Ascending aorta (tissue), 2 donors: ENCODE data around the gene KLHDC9. TPM values are rescaled to one million over a fixed set of nuclear protein-coding genes. Genes with fewer than 3 reads are reported as not detected.

ENCODE experiments used
- DNase-seq, 2 donors: peaks; one replicate each; pipeline ENCODE4 v3.0.0-alpha.2; 2019; ENCODE audit warnings: low spot score in 2 of 2
- H3K27ac ChIP-seq, 2 donors: fragments of 200-600 bp; sonication (generic); one replicate each; pipeline ENCODE4 v1.5.1; 2016 to 2017; ENCODE audit warnings: mild to moderate bottlenecking in 1 of 2
- H3K27me3 ChIP-seq: fragments of 200-600 bp; sonication (generic); one replicate; pipeline ENCODE4 v1.5.1; 2017
- H3K36me3 ChIP-seq, 2 donors: fragments of 200-600 bp; sonication (generic); one replicate each; pipeline ENCODE4 v1.5.1; 2016
- H3K4me1 ChIP-seq, 2 donors: fragments of 200-600 bp; sonication (generic); one replicate each; pipeline ENCODE4 v1.5.1; 2016 to 2017; ENCODE audit warnings: mild to moderate bottlenecking in 1 of 2
- H3K4me3 ChIP-seq, 2 donors: fragments of 200-600 bp; sonication (generic); one replicate each; pipeline ENCODE4 v1.5.1; 2016 to 2017; ENCODE audit warnings: mild to moderate bottlenecking in 1 of 2
- H3K9me3 ChIP-seq, 2 donors: fragments of 200-600 bp; sonication (generic); one replicate each; pipeline ENCODE4 v1.5.1; 2016
- intact Hi-C: fragments of 100-400 bp; cut with DNase I; formaldehyde crosslinking; loops from one replicate; pipeline ENCODE4 v1.15.1; 2023
- total RNA-seq: library from RNA; depleted of rRNA; stranded (reverse); fragments of >200 nt; gene quantifications from one replicate; pipeline ENCODE4 v1.1.0, GENCODE V29; 2016
- TF ChIP-seq, protein P1 (sequence below), 3 experiments: fragments of 200-600 bp in 2 of 3; fragments of 450-650 bp in 1 of 3; sonication (generic) in 2 of 3; IDR thresholded peaks; one replicate each; pipeline ENCODE4 v1.5.1; 2016 to 2019; ENCODE audit warnings: antibody characterized with exemption in 3 of 3, mild to moderate bottlenecking in 1 of 3, moderate library complexity in 1 of 3

KLHDC9 gene
- total RNA-seq, 1 donor from 2014 or later = 0.32 TPM

DNA sequence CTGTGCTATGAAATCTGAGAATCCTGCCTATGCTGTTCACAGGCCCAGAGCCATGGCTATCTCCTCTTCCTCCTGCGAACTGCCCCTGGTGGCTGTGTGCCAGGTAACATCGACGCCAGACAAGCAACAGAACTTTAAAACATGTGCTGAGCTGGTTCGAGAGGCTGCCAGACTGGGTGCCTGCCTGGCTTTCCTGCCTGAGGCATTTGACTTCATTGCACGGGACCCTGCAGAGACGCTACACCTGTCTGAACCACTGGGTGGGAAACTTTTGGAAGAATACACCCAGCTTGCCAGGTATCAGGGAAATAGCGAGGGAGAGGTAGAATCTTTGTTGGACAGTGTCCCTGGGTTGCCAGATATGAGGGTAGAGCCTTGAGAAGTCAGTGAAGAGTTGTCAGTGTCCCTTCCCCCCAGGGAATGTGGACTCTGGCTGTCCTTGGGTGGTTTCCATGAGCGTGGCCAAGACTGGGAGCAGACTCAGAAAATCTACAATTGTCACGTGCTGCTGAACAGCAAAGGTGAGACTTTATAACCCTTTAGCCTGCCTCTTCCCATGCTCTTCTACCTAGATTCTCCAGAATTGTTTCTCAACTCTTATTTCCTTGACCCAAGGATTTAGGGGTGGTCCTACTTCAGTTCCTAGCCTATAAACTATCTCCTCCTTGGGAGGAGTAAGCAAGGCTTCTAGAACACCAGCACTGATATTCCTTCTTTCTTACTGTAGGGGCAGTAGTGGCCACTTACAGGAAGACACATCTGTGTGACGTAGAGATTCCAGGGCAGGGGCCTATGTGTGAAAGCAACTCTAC is 21.1 kb downstream of the KLHDC9 start:
- Histone ChIP-seq H3K4me1 (peaks cover 10 to 26% of the 10 kb centered on the region in 2 donors), H3K27ac (peak overlapping the region; percentile 94 to 98), H3K4me3 (peak overlapping the region; percentile 76 to 98), H3K9me3 (no peaks in the 10 kb centered on the region), H3K36me3 (peaks cover 36 to 46% of the 10 kb centered on the region in 2 donors), H3K27me3 (no peaks in the 10 kb centered on the region)
- peak in 1 of 2 donors; percentile 81 for DNase-seq
- TF ChIP-seq, protein P1, sequence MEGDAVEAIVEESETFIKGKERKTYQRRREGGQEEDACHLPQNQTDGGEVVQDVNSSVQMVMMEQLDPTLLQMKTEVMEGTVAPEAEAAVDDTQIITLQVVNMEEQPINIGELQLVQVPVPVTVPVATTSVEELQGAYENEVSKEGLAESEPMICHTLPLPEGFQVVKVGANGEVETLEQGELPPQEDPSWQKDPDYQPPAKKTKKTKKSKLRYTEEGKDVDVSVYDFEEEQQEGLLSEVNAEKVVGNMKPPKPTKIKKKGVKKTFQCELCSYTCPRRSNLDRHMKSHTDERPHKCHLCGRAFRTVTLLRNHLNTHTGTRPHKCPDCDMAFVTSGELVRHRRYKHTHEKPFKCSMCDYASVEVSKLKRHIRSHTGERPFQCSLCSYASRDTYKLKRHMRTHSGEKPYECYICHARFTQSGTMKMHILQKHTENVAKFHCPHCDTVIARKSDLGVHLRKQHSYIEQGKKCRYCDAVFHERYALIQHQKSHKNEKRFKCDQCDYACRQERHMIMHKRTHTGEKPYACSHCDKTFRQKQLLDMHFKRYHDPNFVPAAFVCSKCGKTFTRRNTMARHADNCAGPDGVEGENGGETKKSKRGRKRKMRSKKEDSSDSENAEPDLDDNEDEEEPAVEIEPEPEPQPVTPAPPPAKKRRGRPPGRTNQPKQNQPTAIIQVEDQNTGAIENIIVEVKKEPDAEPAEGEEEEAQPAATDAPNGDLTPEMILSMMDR (IDR thresholded peaks at IDR 0.05) = peak in 1 of 3 experiments; percentile 39
- intact Hi-C loops = loop anchor here (2.0 to 5.0 kb wide), 3 partner anchors 36 to 268 kb away; partner anchors contain the start of gene USF1

DNA sequence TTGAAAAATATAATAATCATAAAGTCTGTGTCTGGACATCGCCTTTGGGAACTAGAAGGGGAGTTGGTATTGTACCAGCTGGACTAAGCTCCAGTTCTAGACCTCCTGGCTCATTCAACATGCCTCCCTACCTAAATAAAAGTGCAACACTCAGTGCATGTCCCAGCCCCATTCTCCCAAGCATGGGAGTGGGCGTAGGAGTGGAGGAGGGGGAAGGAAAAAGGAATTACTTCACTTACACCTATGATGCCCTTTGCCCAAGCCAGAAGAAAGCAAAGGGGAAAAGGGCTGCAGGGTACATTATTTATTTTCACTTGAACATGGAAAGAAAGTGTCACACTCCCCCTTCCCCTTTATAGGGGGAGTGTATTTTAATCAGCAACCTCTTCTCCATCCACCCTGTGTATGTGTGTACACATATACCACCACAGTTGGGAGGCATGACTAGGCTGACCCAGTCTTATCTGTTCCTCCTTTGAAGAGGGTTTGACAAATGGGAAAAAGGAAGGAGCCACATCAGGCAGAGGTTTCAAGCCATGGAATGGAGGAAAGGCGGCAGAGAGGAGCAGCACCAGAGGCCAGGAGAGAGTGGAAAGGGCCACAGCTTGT is 23.0 kb downstream of the KLHDC9 start:
- H3K27ac ChIP-seq = no peak overlapping the region
- no peak for DNase-seq
- TF ChIP-seq, protein P1 (IDR thresholded peaks at IDR 0.05) = no peak
- no peak overlapping the region for H3K4me3 ChIP-seq
- H3K36me3 ChIP-seq = peaks cover 47 to 59% of the 10 kb centered on the region in 2 donors
- intact Hi-C loops = no loop called here
- no peaks in the 10 kb centered on the region for H3K9me3 ChIP-seq
- no peaks in the 10 kb centered on the region for H3K27me3 ChIP-seq
- peaks cover 10 to 24% of the 10 kb centered on the region in 2 donors for H3K4me1 ChIP-seq

DNA sequence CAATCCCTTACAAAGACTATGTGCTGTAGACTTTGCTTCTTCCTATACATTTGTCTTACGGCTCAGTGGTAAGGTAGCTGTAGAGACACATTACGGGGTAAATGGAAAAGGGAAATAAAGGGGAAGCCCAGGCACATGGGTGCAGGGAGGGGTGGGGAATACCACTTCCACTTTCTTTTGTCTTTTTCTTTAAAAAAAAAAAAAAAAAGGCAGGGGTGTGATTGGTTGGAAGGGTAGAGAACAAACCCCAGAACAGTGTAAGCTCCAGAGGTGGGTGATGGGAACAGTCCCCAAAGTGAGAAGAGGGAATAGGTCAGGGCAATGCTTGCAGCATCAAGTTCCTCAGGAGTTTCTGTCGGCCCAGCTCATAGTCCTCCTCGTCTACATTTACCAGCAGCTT is 23.7 kb downstream of the KLHDC9 start:
- peaks cover 9 to 17% of the 10 kb centered on the region in 2 donors for H3K4me1 ChIP-seq
- no peaks in the 10 kb centered on the region for H3K9me3 ChIP-seq
- TF ChIP-seq, protein P1 (IDR thresholded peaks at IDR 0.05) = no peak
- intact Hi-C loops = no loop called here
- no peak overlapping the region for H3K4me3 ChIP-seq
- H3K27ac ChIP-seq = no peak overlapping the region
- DNase-seq = no peak
- H3K27me3 ChIP-seq = no peaks in the 10 kb centered on the region
- H3K36me3 ChIP-seq = peaks cover 53 to 64% of the 10 kb centered on the region in 2 donors

DNA sequence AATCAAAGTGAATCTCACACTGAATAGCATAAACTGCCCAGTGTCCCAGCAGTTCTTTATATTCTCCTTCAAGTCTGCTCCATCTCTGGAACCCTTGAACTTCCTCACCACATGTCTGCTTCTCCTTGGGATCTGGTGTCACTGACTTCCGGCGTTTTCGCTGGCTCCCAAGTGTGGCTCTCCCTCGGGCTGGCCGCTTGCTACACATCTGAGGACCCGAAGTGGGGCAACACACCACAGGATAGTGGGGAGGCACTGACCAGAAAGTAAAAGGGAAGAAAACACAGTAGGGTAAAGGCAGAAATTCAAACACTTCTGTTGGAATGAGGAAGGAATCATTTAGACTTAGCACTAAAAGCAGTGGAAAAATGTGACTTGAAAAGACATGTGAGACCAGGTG is 24.8 kb downstream of the KLHDC9 start:
- H3K36me3 ChIP-seq = peaks cover 58 to 75% of the 10 kb centered on the region in 2 donors
- no peaks in the 10 kb centered on the region for H3K27me3 ChIP-seq
- intact Hi-C loops = no loop called here
- peaks cover 8 to 20% of the 10 kb centered on the region in 2 donors for H3K4me1 ChIP-seq
- DNase-seq = no peak
- no peak overlapping the region for H3K27ac ChIP-seq
- H3K9me3 ChIP-seq = no peaks in the 10 kb centered on the region
- TF ChIP-seq, protein P1 (IDR thresholded peaks at IDR 0.05) = no peak
- H3K4me3 ChIP-seq = no peak overlapping the region

DNA sequence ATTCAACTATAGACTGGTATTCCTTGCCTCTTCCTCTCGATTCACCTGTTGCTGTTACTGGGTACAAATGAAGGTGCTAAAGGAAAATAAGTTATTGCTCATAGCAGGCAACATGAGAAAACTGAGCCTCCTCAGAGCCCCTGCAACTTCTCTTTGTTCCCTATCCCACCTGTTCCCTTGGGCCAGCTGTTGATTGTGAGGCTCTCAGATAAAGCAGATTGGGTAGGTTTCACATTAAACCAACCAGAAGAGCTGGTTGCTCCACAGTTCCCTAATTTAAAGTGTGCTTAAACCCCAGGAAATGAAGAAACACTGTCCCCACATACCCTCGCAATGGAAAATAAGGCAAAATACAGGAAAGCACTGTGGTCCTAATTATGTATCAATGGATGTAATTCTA is 29.5 kb downstream of the KLHDC9 start:
- DNase-seq = no peak
- TF ChIP-seq, protein P1 (IDR thresholded peaks at IDR 0.05) = no peak
- H3K4me3 ChIP-seq = no peak overlapping the region
- no peak overlapping the region for H3K27ac ChIP-seq
- no peaks in the 10 kb centered on the region for H3K9me3 ChIP-seq
- H3K36me3 ChIP-seq = peaks cover 46 to 59% of the 10 kb centered on the region in 2 donors
- intact Hi-C loops = no loop called here
- no peaks in the 10 kb centered on the region for H3K27me3 ChIP-seq
- H3K4me1 ChIP-seq = peaks cover 5 to 18% of the 10 kb centered on the region in 2 donors
